Lung (tissue), 12 donors: ENCODE results near the gene ANKRD27. TPM values are rescaled to one million over a fixed set of nuclear protein-coding genes. Genes with fewer than 3 reads are reported as not detected.

Source experiments
- ATAC-seq: fragments of 200-7000 bp; cut with Tn5 transposase; one replicate; pipeline ENCODE4 v1.9.1; 2020; ENCODE audit warnings: moderate number of reproducible peaks; ENCODE audit not compliant: insufficient read depth, low FRiP score
- DNase-seq, 3 donors: peaks; one replicate each; pipeline ENCODE4 v3.0.0-alpha.2; 2013 to 2017
- H3K27ac ChIP-seq, 2 donors: one replicate each; pipeline ENCODE4 v1.5.1; 2013; ENCODE audit warnings: mild to moderate bottlenecking in 2 of 2, moderate library complexity in 2 of 2, control low read depth in 1 of 2, inconsistent platforms in 1 of 2, low read depth in 1 of 2, low read length in 1 of 2
- H3K27me3 ChIP-seq, 3 donors: one replicate each; pipeline ENCODE4 v1.5.1; 2013; ENCODE audit warnings: low read length in 2 of 3; ENCODE audit not compliant: control insufficient read depth in 3 of 3, insufficient read depth in 3 of 3
- H3K36me3 ChIP-seq, 4 donors: one replicate each; pipeline ENCODE4 v1.5.1; 2013; ENCODE audit warnings: low read length in 4 of 4, mild to moderate bottlenecking in 1 of 4, moderate library complexity in 1 of 4; ENCODE audit not compliant: control insufficient read depth in 4 of 4, insufficient read depth in 4 of 4
- H3K4me1 ChIP-seq, 5 donors: one replicate each; pipeline ENCODE4 v1.5.1; 2013; ENCODE audit warnings: low read length in 5 of 5, mild to moderate bottlenecking in 2 of 5, moderate library complexity in 1 of 5; ENCODE audit not compliant: control insufficient read depth in 5 of 5, insufficient read depth in 5 of 5
- H3K4me3 ChIP-seq: one replicate; pipeline ENCODE4 v1.5.1; 2013; ENCODE audit warnings: mild to moderate bottlenecking, control low read depth, moderate library complexity
- H3K9ac ChIP-seq, 2 donors: one replicate each; pipeline ENCODE4 v1.5.1; 2013; ENCODE audit warnings: low read length in 2 of 2, control low read depth in 1 of 2; ENCODE audit not compliant: insufficient read depth in 1 of 2
- H3K9me3 ChIP-seq, 4 donors: one replicate each; pipeline ENCODE4 v1.5.1; 2013; ENCODE audit warnings: low read length in 3 of 4, mild to moderate bottlenecking in 1 of 4, moderate library complexity in 1 of 4; ENCODE audit not compliant: control insufficient read depth in 4 of 4, insufficient read depth in 3 of 4
- WGBS, 2 donors: extraction: QIAGEN DNeasy Blood & Tissue Kit; methylation state at CpG; one replicate each; pipeline ENCODE4 v1.1.7; 2013; 5-methylcytosine and 5-hydroxymethylcytosine counted together
- polyA plus RNA-seq, 2 donors: library from polyadenylated mRNA; stranded (reverse); fragments of 200-250 nt; gene quantifications; one replicate each; pipeline ENCODE4 v1.2.1, GENCODE V29; 2013
- total RNA-seq, 2 donors: library from RNA; depleted of rRNA in 1 of 2; stranded (reverse); fragments of >200 nt in 1 of 2; gene quantifications; one replicate each; pipeline ENCODE4 v1.2.1, GENCODE V29; 2014 to 2021
- TF ChIP-seq, protein P1 (sequence below): IDR thresholded peaks from 2 replicates; pipeline ENCODE4 v1.5.1; 2012; ENCODE audit warnings: mild to moderate bottlenecking; ENCODE audit errors: control extremely low read depth, extremely low read depth
- donor health status: control.
- donor health status: control.
- donor health status: Bipolar disorder and iron deficiency.
- donor health status: healthy.
- donor health status: DM: yes; HTN: yes; CAD: no.

ANKRD27 gene
- total and polyA plus RNA-seq, 4 donors = 8.9 to 31.5 (median 22.5) TPM

DNA sequence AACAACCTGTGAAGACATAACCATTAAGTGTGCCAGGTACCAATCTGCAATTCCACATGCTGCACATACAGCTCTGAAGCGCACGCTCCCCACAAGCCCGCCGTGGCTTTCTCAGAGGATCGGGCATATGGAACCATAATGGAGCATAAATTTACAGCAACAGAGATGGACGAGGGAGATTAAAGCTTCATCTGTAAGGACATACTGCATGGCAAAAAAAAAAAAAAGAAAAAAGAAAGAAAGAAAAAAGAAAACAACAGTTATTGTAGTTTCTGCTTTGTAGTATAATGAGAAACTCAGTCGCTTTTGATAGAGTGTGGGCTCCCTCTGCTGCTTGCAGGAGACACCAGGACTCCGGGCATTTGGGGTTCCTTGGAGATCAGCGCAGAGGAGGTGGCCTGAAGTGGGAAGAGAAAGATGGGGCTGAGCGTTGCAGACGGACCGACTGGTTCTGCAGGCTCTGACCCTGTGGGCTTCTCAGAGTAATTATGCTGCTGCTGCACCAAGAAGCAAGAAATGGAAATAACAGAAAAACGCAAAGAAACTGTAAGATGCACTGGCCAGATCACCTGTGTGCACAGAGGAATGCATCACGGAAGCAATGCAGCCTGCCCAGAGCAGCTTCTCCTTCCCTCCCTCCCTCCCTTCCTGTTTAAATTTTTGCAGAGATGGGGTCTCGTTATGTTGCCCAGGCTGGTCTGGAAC is 104.7 kb downstream of the ANKRD27 start:
- WGBS, 2 donors = 33 to 38% methylated on average over 15 of the region's 15 CpGs
- TF ChIP-seq, protein P1, sequence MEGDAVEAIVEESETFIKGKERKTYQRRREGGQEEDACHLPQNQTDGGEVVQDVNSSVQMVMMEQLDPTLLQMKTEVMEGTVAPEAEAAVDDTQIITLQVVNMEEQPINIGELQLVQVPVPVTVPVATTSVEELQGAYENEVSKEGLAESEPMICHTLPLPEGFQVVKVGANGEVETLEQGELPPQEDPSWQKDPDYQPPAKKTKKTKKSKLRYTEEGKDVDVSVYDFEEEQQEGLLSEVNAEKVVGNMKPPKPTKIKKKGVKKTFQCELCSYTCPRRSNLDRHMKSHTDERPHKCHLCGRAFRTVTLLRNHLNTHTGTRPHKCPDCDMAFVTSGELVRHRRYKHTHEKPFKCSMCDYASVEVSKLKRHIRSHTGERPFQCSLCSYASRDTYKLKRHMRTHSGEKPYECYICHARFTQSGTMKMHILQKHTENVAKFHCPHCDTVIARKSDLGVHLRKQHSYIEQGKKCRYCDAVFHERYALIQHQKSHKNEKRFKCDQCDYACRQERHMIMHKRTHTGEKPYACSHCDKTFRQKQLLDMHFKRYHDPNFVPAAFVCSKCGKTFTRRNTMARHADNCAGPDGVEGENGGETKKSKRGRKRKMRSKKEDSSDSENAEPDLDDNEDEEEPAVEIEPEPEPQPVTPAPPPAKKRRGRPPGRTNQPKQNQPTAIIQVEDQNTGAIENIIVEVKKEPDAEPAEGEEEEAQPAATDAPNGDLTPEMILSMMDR = peak; percentile 41

DNA sequence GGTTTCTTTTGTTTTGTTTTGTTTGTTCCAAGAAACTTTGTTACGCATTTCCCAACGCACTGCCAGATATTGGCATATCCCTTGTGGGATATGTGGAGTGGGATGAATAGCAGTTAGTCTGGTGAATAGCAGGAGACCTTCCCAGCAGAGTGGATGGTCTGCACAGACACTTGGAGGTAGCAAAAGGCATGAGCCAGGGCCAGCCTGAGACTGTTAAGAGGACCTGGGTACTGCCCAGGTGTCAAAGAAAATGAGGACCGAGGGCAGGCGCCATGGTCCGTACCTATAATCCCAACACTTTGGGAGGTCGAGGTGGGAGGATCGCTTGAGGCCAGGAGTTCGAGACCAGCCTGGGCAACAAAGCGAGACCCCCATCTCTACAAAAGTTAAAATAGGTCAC is 107.5 kb downstream of the ANKRD27 start:
- TF ChIP-seq, protein P1 = no peak
- Histone ChIP-seq H3K27ac (no peak overlapping the region), H3K9me3 (peaks cover 0 to 1% (median 0%) of the 10 kb centered on the region in 4 donors), H3K27me3 (no peaks in the 10 kb centered on the region), H3K36me3 (no peaks in the 10 kb centered on the region), H3K4me3 (no peak overlapping the region), H3K9ac (no peak overlapping the region), H3K4me1 (no peaks in the 10 kb centered on the region)
- no peak for ATAC-seq
- DNase-seq = no peak
- WGBS, 2 donors = 89 to 96% methylated on average over 9 of the region's 9 CpGs

More for the DNA sequence above, 104.7 kb downstream of the ANKRD27 start:
- no peaks in the 10 kb centered on the region for H3K4me1 ChIP-seq
- H3K27me3 ChIP-seq = no peaks in the 10 kb centered on the region
- ATAC-seq = peak; percentile 62
- no peak overlapping the region for H3K4me3 ChIP-seq
- H3K9ac ChIP-seq = no peak overlapping the region
- DNase-seq = peak; percentile 70 to 77 (median 73)
- H3K36me3 ChIP-seq = no peaks in the 10 kb centered on the region
- H3K9me3 ChIP-seq = peaks cover 0 to 1% (median 0%) of the 10 kb centered on the region in 4 donors
- no peak overlapping the region for H3K27ac ChIP-seq

DNA sequence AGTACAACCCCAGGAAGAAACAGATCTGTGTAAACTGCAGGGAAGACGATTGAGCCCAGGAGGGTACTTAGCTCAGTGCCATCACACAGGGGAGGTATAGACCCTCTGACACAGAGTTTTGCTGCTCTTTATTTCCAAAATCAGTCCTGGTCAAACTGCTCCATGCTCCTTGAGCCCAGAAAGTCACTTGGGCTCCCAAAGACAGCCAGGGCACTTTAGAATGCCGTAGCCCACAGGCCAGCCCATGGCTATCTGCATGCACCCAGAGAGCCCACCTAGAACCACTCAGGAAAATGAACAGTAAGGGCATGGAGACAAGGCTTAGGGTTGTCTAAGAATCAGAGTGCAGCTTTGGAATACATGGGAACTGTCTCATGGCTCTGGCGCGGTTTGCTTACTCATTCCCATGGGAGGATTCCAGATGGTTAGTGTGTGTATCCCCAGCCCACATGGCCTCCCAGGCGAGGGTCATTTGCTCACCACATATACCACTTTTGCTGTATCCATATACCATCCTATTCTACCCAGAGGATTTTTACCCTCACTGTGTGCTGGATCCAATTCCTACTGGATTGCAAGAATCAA is 108.6 kb downstream of the ANKRD27 start:
- DNase-seq = no peak
- TF ChIP-seq, protein P1 = no peak

More for the DNA sequence above, 108.6 kb downstream of the ANKRD27 start:
- H3K36me3 ChIP-seq = no peaks in the 10 kb centered on the region
- peaks cover 0 to 1% (median 0%) of the 10 kb centered on the region in 4 donors for H3K9me3 ChIP-seq
- no peak overlapping the region for H3K27ac ChIP-seq
- ATAC-seq = no peak
- H3K4me3 ChIP-seq = no peak overlapping the region
- no peaks in the 10 kb centered on the region for H3K27me3 ChIP-seq
- no peaks in the 10 kb centered on the region for H3K4me1 ChIP-seq
- 79 to 84% methylated on average over 5 of the region's 5 CpGs for WGBS, 2 donors
- no peak overlapping the region for H3K9ac ChIP-seq
